A549 (cell line): ENCODE results near the gene XRCC4.

Experiments
- CTCF ChIP-seq: fragments of >200 bp; sonication (Bioruptor Twin); formaldehyde crosslinking; IDR thresholded peaks from 3 replicates; pipeline ENCODE4 v1.5.1; 2016
- KDM1A ChIP-seq: fragments of 200-600 bp; sonication (generic); IDR thresholded peaks from 2 replicates; pipeline ENCODE4 v1.6.1; 2016; ENCODE audit warnings: low read depth, mild to moderate bottlenecking
- MAX ChIP-seq: IDR thresholded peaks from 2 replicates; pipeline ENCODE4 v1.6.1; 2012
- POLR2A ChIP-seq: IDR thresholded peaks from 2 replicates; pipeline ENCODE4 v1.6.1; 2012; ENCODE audit warnings: mild to moderate bottlenecking, low read length
- POLR2AphosphoS2 ChIP-seq: conservative IDR thresholded peaks from 2 replicates; pipeline ENCODE4 v1.6.1; 2012; ENCODE audit warnings: low read length, improper control_type of control experiment, inconsistent platforms
- TP53 ChIP-seq: fragments of 250-450 bp; sonication (Bioruptor Pico); IDR thresholded peaks from 2 replicates; pipeline ENCODE4 v1.5.0; 2021; ENCODE audit warnings: mild to moderate bottlenecking, moderate library complexity
- USF2 ChIP-seq: fragments of 450-650 bp; IDR thresholded peaks from 2 replicates; pipeline ENCODE4 v1.6.1; 2014; ENCODE audit warnings: antibody characterized with exemption

- TF ChIP-seq CTCF (no peak), KDM1A (no peak), POLR2AphosphoS2 (no peak), MAX (no peak), USF2 (no peak), POLR2A (no peak), TP53 (CRISPR knock-in tag) (no peak)
These were observed 168.7 kb downstream of the XRCC4 start for GRCh38 chr5:83246071-83246470.
